GM19395 (cell line): ENCODE measurements around the gene EPHA6.

Experiments used
- ATAC-seq: cut with Tn5 transposase; IDR thresholded peaks from one replicate; pipeline ENCODE4 v1.9.1; 2021; ENCODE audit warnings: mild to moderate bottlenecking, moderate library complexity; ENCODE audit not compliant: unreplicated experiment

Gene EPHA6

GRCh38 chr3:97148931-97149330, 334.5 kb downstream of the EPHA6 start:
- no peak for ATAC-seq

- ATAC-seq, result no peak
These were observed 346.8 kb downstream of the EPHA6 start for GRCh38 chr3:97161169-97161568.

GRCh38 chr3:97177242-97177641, 362.8 kb downstream of the EPHA6 start:
- ATAC-seq, result no peak

- ATAC-seq, result no peak
These were observed 367.3 kb downstream of the EPHA6 start for GRCh38 chr3:97181704-97182103.

- ATAC-seq, result no peak
These were observed 373.4 kb downstream of the EPHA6 start for GRCh38 chr3:97187771-97188170.

- ATAC-seq, result no peak
These were observed 375.4 kb downstream of the EPHA6 start for GRCh38 chr3:97189835-97190234.

- ATAC-seq, result no peak
These were observed 382.7 kb downstream of the EPHA6 start for GRCh38 chr3:97197083-97197482.

GRCh38 chr3:97197830-97198229, 383.4 kb downstream of the EPHA6 start:
- ATAC-seq, result no peak

GRCh38 chr3:97200387-97200786, 386.0 kb downstream of the EPHA6 start:
- ATAC-seq, result no peak

- no peak for ATAC-seq
These were observed 387.4 kb downstream of the EPHA6 start for GRCh38 chr3:97201814-97202213.

- ATAC-seq, result no peak
These were observed 414.6 kb downstream of the EPHA6 start for GRCh38 chr3:97228966-97229365.

GRCh38 chr3:97230486-97230885, 416.1 kb downstream of the EPHA6 start:
- ATAC-seq, result no peak

- ATAC-seq, result no peak
These were observed 418.1 kb downstream of the EPHA6 start for GRCh38 chr3:97232393-97233034.

GRCh38 chr3:97235179-97235578, 420.8 kb downstream of the EPHA6 start:
- no peak for ATAC-seq

GRCh38 chr3:97235611-97236315, 421.4 kb downstream of the EPHA6 start:
- ATAC-seq, result no peak

- ATAC-seq, result no peak
These were observed 427.0 kb downstream of the EPHA6 start for GRCh38 chr3:97241417-97241816.

GRCh38 chr3:97245201-97245910, 431.0 kb downstream of the EPHA6 start:
- no peak for ATAC-seq

GRCh38 chr3:97256060-97256459, 441.7 kb downstream of the EPHA6 start:
- no peak for ATAC-seq

GRCh38 chr3:97257942-97258697, 443.7 kb downstream of the EPHA6 start:
- ATAC-seq, result no peak

GRCh38 chr3:97259263-97259662, 444.9 kb downstream of the EPHA6 start:
- ATAC-seq, result no peak

GRCh38 chr3:97264180-97264579, 449.8 kb downstream of the EPHA6 start:
- ATAC-seq, result no peak
